IMR-90 (cell line): ENCODE results near the gene NOL12.

Source experiments
- BHLHE40 ChIP-seq: fragments of 150-350 bp; IDR thresholded peaks from 2 replicates; pipeline ENCODE4 v1.6.1; 2016; ENCODE audit warnings: mild to moderate bottlenecking, low read depth, low read length
- CTCF ChIP-seq: conservative IDR thresholded peaks from 2 replicates; pipeline ENCODE4 v1.5.1; 2012; ENCODE audit warnings: mild to moderate bottlenecking, low read depth, low read length, improper control_type of control experiment
- FOS ChIP-seq: fragments of 150-350 bp; IDR thresholded peaks from 2 replicates; pipeline ENCODE4 v1.6.1; 2016; ENCODE audit warnings: low read depth, low read length
- MAZ ChIP-seq: IDR thresholded peaks from 2 replicates; pipeline ENCODE4 v1.6.1; 2012; ENCODE audit warnings: low read depth, mild to moderate bottlenecking, low read length, improper control_type of control experiment, moderate library complexity, borderline replicate concordance
- NFE2L2 ChIP-seq: fragments of 150-350 bp; IDR thresholded peaks from 2 replicates; pipeline ENCODE4 v1.6.1; 2016; ENCODE audit warnings: low read depth, mild to moderate bottlenecking, low read length
- POLR2A ChIP-seq: IDR thresholded peaks from 2 replicates; pipeline ENCODE4 v1.6.1; 2012; ENCODE audit warnings: mild to moderate bottlenecking, low read depth, low read length
- RAD21 ChIP-seq: IDR thresholded peaks from 2 replicates; pipeline ENCODE4 v1.6.1; 2012; ENCODE audit warnings: low read length, improper control_type of control experiment
- RCOR1 ChIP-seq: IDR thresholded peaks from 2 replicates; pipeline ENCODE4 v1.6.1; 2012; ENCODE audit warnings: mild to moderate bottlenecking, low read length, improper control_type of control experiment; ENCODE audit not compliant: insufficient replicate concordance
- RFX5 ChIP-seq: IDR thresholded peaks from 2 replicates; pipeline ENCODE4 v1.8.0; 2012; ENCODE audit warnings: low read depth, mild to moderate bottlenecking, low read length, moderate library complexity
- USF2 ChIP-seq: fragments of 150-350 bp; IDR thresholded peaks from 2 replicates; pipeline ENCODE4 v1.6.1; 2017; ENCODE audit warnings: mild to moderate bottlenecking, antibody characterized with exemption, low read length, low read depth
- TF ChIP-seq, protein P1 (sequence below): fragments of 150-350 bp; IDR thresholded peaks from 2 replicates; pipeline ENCODE4 v1.6.1; 2016; ENCODE audit warnings: low read depth, mild to moderate bottlenecking, low read length, moderate library complexity, borderline replicate concordance

- TF ChIP-seq CTCF (no peak), POLR2A (no peak), USF2 (no peak), RAD21 (no peak), RCOR1 (no peak), BHLHE40 (no peak), RFX5 (no peak), FOS (no peak), MAZ (no peak; the same call in 1 of the 2 replicates), NFE2L2 (no peak)
- TF ChIP-seq, protein P1, sequence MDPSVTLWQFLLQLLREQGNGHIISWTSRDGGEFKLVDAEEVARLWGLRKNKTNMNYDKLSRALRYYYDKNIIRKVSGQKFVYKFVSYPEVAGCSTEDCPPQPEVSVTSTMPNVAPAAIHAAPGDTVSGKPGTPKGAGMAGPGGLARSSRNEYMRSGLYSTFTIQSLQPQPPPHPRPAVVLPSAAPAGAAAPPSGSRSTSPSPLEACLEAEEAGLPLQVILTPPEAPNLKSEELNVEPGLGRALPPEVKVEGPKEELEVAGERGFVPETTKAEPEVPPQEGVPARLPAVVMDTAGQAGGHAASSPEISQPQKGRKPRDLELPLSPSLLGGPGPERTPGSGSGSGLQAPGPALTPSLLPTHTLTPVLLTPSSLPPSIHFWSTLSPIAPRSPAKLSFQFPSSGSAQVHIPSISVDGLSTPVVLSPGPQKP: no peak
These were observed 46.2 kb upstream of the NOL12 start for GRCh38 chr22:37639771-37640590.
